Measurements from ENCODE around the gene DNAJC11. TPM values are rescaled to one million over a fixed set of nuclear protein-coding genes. Genes with fewer than 3 reads are reported as not detected.

The DNAJC11 gene
- total RNA-seq, 1 experiment from 2014 or later: 106 TPM

- no peak overlapping the region for H3K4me3 ChIP-seq (ENCODE audit: low read depth, low read length, poor library complexity, severe bottlenecking)
- ChIA-PET POLR2A (ENCODE audit: low non-redundant PET) (interaction anchor here (0.5 kb wide), 1 partner anchor 275 kb away, joined by 6 read pairs; no protein-coding TSS in a partner anchor), CTCF (no interaction called here)
- DNase-seq (ENCODE audit: low spot score): no peak
- intact Hi-C loops (cut with micrococcal nuclease; ENCODE audit: unreplicated experiment): no loop called here
- no peak overlapping the region for H3K27ac ChIP-seq (ENCODE audit: low read depth, low read length, poor library complexity, severe bottlenecking)
- no peaks in the 10 kb centered on the region for H3K9me3 ChIP-seq (ENCODE audit: low read depth, low read length, poor library complexity, severe bottlenecking)
- H3K27me3 ChIP-seq (replicated peaks; ENCODE audit: insufficient read depth, low read depth, low read length, poor library complexity): no peaks in the 10 kb centered on the region
- BruUV-seq (replicated peaks): no TSS peak
- H3K4me1 ChIP-seq (ENCODE audit: insufficient read depth, low read length, poor library complexity, severe bottlenecking): no peaks in the 10 kb centered on the region
- TF ChIP-seq EZH2 (IDR thresholded peaks at IDR 0.05; ENCODE audit: borderline replicate concordance, low read depth, low read length, poor library complexity, severe bottlenecking) (no peak), CTCF (conservative IDR thresholded peaks at IDR 0.05; ENCODE audit: low read depth, low read length) (no peak)
- peaks cover 68% of the 10 kb centered on the region for H3K36me3 ChIP-seq (ENCODE audit: insufficient read depth, low read length, poor library complexity, severe bottlenecking)
Measured at GRCh38 chr1:6592865-6593593, 108.6 kb downstream of the DNAJC11 start.

GRCh38 chr1:6592441-6592840 is 109.2 kb downstream of the DNAJC11 start:
- ChIA-PET CTCF (no interaction called here), POLR2A (ENCODE audit: low non-redundant PET) (no interaction called here)
- no peak overlapping the region for H3K27ac ChIP-seq (ENCODE audit: low read depth, low read length, poor library complexity, severe bottlenecking)

GRCh38 chr1:6591644-6592043 is 110.0 kb downstream of the DNAJC11 start:
- peaks cover 57% of the 10 kb centered on the region for H3K36me3 ChIP-seq (ENCODE audit: insufficient read depth, low read length, poor library complexity, severe bottlenecking)
- no peak overlapping the region for H3K27ac ChIP-seq (ENCODE audit: low read depth, low read length, poor library complexity, severe bottlenecking)
- no peak for TF ChIP-seq CTCF (conservative IDR thresholded peaks at IDR 0.05; ENCODE audit: low read depth, low read length)
- no peak for TF ChIP-seq EZH2 (IDR thresholded peaks at IDR 0.05; ENCODE audit: borderline replicate concordance, low read depth, low read length, poor library complexity, severe bottlenecking)
- no peaks in the 10 kb centered on the region for H3K27me3 ChIP-seq (replicated peaks; ENCODE audit: insufficient read depth, low read depth, low read length, poor library complexity)
- CTCF ChIA-PET: no interaction called here
- H3K9me3 ChIP-seq (ENCODE audit: low read depth, low read length, poor library complexity, severe bottlenecking): no peaks in the 10 kb centered on the region
- no TSS peak for BruUV-seq (replicated peaks)
- intact Hi-C loops (cut with micrococcal nuclease; ENCODE audit: unreplicated experiment): no loop called here
- H3K4me3 ChIP-seq (ENCODE audit: low read depth, low read length, poor library complexity, severe bottlenecking): no peak overlapping the region
- no peak for DNase-seq (ENCODE audit: low spot score)
- POLR2A ChIA-PET (ENCODE audit: low non-redundant PET): no interaction called here
- no peaks in the 10 kb centered on the region for H3K4me1 ChIP-seq (ENCODE audit: insufficient read depth, low read length, poor library complexity, severe bottlenecking)

More at GRCh38 chr1:6592441-6592840, 109.2 kb downstream of the DNAJC11 start:
- Histone ChIP-seq H3K4me3 (ENCODE audit: low read depth, low read length, poor library complexity, severe bottlenecking) (no peak overlapping the region), H3K4me1 (ENCODE audit: insufficient read depth, low read length, poor library complexity, severe bottlenecking) (no peaks in the 10 kb centered on the region), H3K9me3 (ENCODE audit: low read depth, low read length, poor library complexity, severe bottlenecking) (no peaks in the 10 kb centered on the region), H3K27me3 (replicated peaks; ENCODE audit: insufficient read depth, low read depth, low read length, poor library complexity) (no peaks in the 10 kb centered on the region), H3K36me3 (ENCODE audit: insufficient read depth, low read length, poor library complexity, severe bottlenecking) (peaks cover 64% of the 10 kb centered on the region)
- TF ChIP-seq EZH2 (IDR thresholded peaks at IDR 0.05; ENCODE audit: borderline replicate concordance, low read depth, low read length, poor library complexity, severe bottlenecking) (no peak), CTCF (conservative IDR thresholded peaks at IDR 0.05; ENCODE audit: low read depth, low read length) (no peak)
- no peak for DNase-seq (ENCODE audit: low spot score)
- BruUV-seq (replicated peaks): no TSS peak
- intact Hi-C loops (cut with micrococcal nuclease; ENCODE audit: unreplicated experiment): no loop called here

Measured in A673 (cell line).